GM13977 (cell line): ENCODE results near the gene MEGF6.

ENCODE experiments used
- DNase-seq: peaks from one replicate; pipeline ENCODE4 v3.0.0; 2012; ENCODE audit warnings: low spot score
- in situ Hi-C: fragments of 300-500 bp; cut with MboI; formaldehyde crosslinking; loops from one replicate; pipeline ENCODE4 v1.12.0; 2022; ENCODE audit warnings: low sequenced_read_pairs, low pct_unique_long_range_greater_than_20kb, mixed read lengths, inconsistent platforms; ENCODE audit not compliant: unreplicated experiment
- TF ChIP-seq, protein P1 (sequence below): IDR thresholded peaks from 2 replicates; pipeline ENCODE4 v1.5.1; 2012; ENCODE audit warnings: mild to moderate bottlenecking, control low read depth; ENCODE audit not compliant: insufficient read depth; ENCODE audit errors: extremely low read depth, missing control alignments

Gene MEGF6

DNA sequence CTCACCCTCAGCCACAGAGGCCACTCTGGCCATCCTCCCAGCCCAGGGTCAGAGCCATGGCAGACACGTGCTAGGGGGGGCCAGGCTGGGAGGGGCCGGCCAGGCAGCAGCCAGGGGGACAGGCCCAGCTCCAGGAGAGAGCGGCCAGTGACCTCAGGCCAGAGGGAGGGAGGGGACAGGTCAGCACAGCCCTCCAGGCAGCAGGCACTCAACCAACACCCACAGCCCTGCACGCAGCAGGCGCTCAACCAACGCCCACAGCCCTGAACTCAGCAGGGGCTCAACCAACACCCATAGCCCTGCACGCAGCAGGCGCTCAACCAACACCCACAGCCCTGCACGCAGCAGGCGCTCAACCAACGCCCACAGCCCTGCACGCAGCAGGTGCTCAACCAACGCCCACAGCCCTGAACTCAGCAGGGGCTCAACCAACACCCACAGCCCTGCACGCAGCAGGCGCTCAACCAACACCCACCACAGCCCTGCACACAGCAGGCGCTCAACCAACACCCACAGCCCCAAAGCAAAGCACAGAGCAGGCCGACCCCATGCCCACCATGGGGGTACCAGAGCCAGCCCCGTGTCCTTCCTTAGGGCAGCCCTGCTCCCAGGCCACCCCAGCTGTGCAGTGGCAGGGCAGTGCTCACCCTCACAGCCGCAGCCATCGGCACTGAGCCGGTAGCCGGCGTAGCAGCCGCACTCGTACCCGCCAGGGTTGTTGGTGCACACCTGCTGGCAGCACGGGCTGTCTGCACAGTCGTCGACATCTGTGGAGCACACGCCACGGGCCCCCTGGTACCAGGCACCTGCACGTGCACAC, 101.0 kb downstream of the MEGF6 start:
- TF ChIP-seq, protein P1, sequence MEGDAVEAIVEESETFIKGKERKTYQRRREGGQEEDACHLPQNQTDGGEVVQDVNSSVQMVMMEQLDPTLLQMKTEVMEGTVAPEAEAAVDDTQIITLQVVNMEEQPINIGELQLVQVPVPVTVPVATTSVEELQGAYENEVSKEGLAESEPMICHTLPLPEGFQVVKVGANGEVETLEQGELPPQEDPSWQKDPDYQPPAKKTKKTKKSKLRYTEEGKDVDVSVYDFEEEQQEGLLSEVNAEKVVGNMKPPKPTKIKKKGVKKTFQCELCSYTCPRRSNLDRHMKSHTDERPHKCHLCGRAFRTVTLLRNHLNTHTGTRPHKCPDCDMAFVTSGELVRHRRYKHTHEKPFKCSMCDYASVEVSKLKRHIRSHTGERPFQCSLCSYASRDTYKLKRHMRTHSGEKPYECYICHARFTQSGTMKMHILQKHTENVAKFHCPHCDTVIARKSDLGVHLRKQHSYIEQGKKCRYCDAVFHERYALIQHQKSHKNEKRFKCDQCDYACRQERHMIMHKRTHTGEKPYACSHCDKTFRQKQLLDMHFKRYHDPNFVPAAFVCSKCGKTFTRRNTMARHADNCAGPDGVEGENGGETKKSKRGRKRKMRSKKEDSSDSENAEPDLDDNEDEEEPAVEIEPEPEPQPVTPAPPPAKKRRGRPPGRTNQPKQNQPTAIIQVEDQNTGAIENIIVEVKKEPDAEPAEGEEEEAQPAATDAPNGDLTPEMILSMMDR, result no peak
- in situ Hi-C loops, result no loop called here
- DNase-seq, result no peak

DNA sequence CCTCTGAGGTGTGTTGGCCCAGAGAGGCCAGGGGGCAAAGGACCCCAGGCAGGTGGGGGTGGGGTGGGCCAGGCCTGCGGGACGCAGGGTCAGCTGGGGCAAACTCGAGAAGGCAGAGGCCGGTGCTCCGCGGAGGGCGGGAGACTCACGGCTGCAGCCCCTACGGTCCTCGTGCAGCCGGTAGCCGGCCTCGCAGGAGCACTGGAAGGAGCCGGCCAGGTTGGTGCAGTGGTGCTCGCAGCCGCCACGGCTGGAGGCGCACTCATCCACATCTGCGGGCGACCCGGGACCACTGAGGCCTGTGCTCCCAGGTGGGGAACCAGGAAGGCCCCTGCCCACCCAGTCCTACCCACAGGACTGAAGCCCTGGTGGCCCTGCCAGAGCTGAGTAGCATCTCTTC, 101.6 kb downstream of the MEGF6 start:
- in situ Hi-C loops, result no loop called here
- no peak for DNase-seq
- TF ChIP-seq, protein P1, result no peak

- TF ChIP-seq, protein P1, result no peak
- in situ Hi-C loops, result no loop called here
- DNase-seq, result no peak
Measured at GRCh38 chr1:3508757-3509415, 102.4 kb downstream of the MEGF6 start.

DNA sequence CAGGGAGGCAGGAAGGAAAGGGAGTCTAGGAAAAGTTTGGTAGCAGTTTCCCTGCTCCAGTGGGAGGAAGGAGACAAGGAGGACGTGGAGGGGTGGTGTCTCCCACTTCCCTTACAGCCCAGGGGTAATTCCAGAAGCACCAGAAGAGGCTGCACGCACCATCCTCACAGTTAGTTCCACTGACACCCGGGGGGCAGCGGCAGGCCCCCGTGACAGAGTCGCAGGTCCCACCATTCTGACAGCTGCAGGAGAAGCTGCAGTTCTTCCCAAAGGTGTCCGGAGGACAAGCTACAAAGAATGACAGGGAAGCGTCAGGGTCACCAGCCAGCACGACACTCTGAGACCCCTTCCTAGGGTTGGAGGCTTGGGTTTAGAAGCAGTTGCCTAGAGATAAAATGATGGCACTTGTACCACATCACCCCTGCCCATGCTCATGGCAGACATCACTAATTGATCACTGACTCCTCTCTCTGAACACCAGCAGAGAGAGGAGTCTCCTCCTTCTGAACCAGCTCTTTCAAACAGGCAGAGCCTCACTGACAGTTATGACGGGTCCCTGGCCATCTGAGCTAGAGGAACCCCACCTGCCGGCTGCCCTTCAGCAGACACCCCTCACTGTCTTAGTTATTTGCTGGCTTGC, 103.6 kb downstream of the MEGF6 start:
- in situ Hi-C loops, result no loop called here
- DNase-seq, result no peak
- TF ChIP-seq, protein P1, result no peak

DNA sequence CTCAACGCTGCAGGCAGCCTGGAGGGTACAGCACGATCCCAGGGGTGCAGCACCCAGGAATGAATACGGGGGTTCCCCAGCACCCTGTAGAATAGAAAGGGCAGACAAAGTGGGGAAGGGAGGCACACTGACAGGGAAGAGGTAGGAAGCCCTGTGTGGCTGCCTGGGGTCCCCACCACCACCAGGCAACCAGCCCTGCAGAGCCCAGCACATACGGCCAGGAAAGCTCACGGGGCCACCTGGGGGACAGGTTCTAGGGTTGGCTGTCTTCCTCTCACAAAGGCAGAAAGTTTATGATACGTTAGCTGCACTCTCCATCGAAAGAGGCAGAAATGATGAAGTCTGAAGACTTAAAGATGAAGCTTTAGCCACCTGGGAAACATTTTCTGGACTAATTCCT, 104.4 kb downstream of the MEGF6 start:
- no peak for DNase-seq
- in situ Hi-C loops, result no loop called here
- TF ChIP-seq, protein P1, result no peak

GRCh38 chr1:3506041-3506440, 105.3 kb downstream of the MEGF6 start:
- DNase-seq, result no peak
- TF ChIP-seq, protein P1, result no peak
- in situ Hi-C loops, result no loop called here
